Measurements from ENCODE around the gene TRIM23.

TRIM23 gene

DNA sequence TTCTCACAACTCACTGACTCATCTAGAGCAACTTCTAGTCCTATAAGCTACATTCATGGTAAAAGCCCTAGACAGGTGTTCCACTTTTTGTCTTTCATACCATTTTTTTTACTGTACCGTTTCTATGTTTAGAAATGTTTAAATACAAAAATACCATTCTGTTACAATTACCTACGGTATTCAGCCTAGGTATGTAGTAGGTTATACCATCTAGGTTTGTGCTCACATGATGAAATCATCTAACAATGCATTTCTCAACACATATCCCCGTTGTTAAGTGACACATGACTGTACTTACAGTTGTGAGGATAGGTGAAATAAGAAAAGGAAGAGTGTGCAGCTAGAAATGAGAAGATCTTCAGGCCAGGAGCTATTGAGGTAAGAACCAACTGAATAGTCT, 67.4 kb downstream of the TRIM23 start:
- Histone ChIP-seq H3K79me2 (ENCODE audit: insufficient read depth, low read length) (peaks cover 94% of the 10 kb centered on the region), H3K4me3 (ENCODE audit: low read depth in 1 of 2, low read length in 2 of 2) (no peak overlapping the region), H3K4me1 (ENCODE audit: insufficient read depth, low read length) (peaks cover 21% of the 10 kb centered on the region), H3K27ac (ENCODE audit: low read length) (no peak overlapping the region), H4K20me1 (ENCODE audit: insufficient read depth, low read length) (peaks cover 9% of the 10 kb centered on the region; the same call in 1 of the 2 replicates), H3K9me3 (ENCODE audit: insufficient read depth, low read length, severe bottlenecking) (no peaks in the 10 kb centered on the region), H3K4me2 (ENCODE audit: insufficient read depth, low read length) (peak overlapping the region; percentile 10; the same call in 1 of the 2 replicates), H3K36me3 (ENCODE audit: insufficient read depth, low read length) (peaks cover 74% of the 10 kb centered on the region), H3K9ac (ENCODE audit: low read depth, low read length) (no peak overlapping the region), H3K27me3 (ENCODE audit: insufficient read depth, low read length, poor library complexity) (no peaks in the 10 kb centered on the region), H2AFZ (ENCODE audit: low read depth, low read length) (no peak overlapping the region)
- TF ChIP-seq EZH2 (IDR thresholded peaks at IDR 0.05; ENCODE audit: borderline replicate concordance, low read depth, low read length, severe bottlenecking): no peak
- TF ChIP-seq, protein P1, sequence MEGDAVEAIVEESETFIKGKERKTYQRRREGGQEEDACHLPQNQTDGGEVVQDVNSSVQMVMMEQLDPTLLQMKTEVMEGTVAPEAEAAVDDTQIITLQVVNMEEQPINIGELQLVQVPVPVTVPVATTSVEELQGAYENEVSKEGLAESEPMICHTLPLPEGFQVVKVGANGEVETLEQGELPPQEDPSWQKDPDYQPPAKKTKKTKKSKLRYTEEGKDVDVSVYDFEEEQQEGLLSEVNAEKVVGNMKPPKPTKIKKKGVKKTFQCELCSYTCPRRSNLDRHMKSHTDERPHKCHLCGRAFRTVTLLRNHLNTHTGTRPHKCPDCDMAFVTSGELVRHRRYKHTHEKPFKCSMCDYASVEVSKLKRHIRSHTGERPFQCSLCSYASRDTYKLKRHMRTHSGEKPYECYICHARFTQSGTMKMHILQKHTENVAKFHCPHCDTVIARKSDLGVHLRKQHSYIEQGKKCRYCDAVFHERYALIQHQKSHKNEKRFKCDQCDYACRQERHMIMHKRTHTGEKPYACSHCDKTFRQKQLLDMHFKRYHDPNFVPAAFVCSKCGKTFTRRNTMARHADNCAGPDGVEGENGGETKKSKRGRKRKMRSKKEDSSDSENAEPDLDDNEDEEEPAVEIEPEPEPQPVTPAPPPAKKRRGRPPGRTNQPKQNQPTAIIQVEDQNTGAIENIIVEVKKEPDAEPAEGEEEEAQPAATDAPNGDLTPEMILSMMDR (IDR thresholded peaks at IDR 0.05; ENCODE audit: borderline replicate concordance, extremely low read depth, low read length, poor library complexity, severe bottlenecking): no peak
- DNase-seq (no peak), ATAC-seq (ENCODE audit: insufficient read depth, low read depth) (no peak)

DNA sequence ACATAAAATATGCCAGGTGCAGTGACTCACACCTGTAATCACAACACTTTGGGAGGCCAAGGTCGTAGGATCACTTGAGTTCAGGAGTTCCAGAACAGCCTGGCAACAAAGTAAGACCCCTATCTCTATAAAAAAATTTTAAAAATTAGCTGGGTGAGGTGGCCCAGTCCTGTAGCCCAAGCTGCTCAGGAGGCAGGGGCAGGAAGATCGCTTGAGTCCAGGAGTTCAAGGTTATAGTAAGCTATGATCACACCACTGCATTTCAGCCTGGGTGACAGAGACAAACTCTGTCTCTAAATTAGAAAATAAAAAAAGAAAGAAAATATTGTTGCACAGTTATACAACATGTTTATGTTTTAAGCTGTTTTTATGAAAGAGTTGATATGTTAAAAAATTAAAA, 68.0 kb downstream of the TRIM23 start:
- Histone ChIP-seq H3K27ac (ENCODE audit: low read length) (no peak overlapping the region), H3K27me3 (ENCODE audit: insufficient read depth, low read length, poor library complexity) (no peaks in the 10 kb centered on the region), H3K4me1 (ENCODE audit: insufficient read depth, low read length) (peaks cover 15% of the 10 kb centered on the region), H4K20me1 (ENCODE audit: insufficient read depth, low read length) (peaks cover 9% of the 10 kb centered on the region; the same call in 1 of the 2 replicates), H2AFZ (ENCODE audit: low read depth, low read length) (no peak overlapping the region), H3K36me3 (ENCODE audit: insufficient read depth, low read length) (peaks cover 76% of the 10 kb centered on the region), H3K79me2 (ENCODE audit: insufficient read depth, low read length) (peaks cover 90% of the 10 kb centered on the region), H3K4me2 (ENCODE audit: insufficient read depth, low read length) (no peak overlapping the region), H3K4me3 (ENCODE audit: low read depth in 1 of 2, low read length in 2 of 2) (no peak overlapping the region), H3K9me3 (ENCODE audit: insufficient read depth, low read length, severe bottlenecking) (no peaks in the 10 kb centered on the region), H3K9ac (ENCODE audit: low read depth, low read length) (no peak overlapping the region)
- DNase-seq (no peak), ATAC-seq (ENCODE audit: insufficient read depth, low read depth) (no peak)
- TF ChIP-seq EZH2 (IDR thresholded peaks at IDR 0.05; ENCODE audit: borderline replicate concordance, low read depth, low read length, severe bottlenecking): no peak
- TF ChIP-seq, protein P1 (IDR thresholded peaks at IDR 0.05; ENCODE audit: borderline replicate concordance, extremely low read depth, low read length, poor library complexity, severe bottlenecking): no peak

GRCh38 chr5:65555287-65555686, 68.8 kb downstream of the TRIM23 start:
- DNase-seq (no peak), ATAC-seq (ENCODE audit: insufficient read depth, low read depth) (no peak)
- no peak overlapping the region for H2AFZ ChIP-seq (ENCODE audit: low read depth, low read length)
- no peak overlapping the region for H3K4me2 ChIP-seq (ENCODE audit: insufficient read depth, low read length)
- no peaks in the 10 kb centered on the region for H3K27me3 ChIP-seq (ENCODE audit: insufficient read depth, low read length, poor library complexity)
- H3K4me3 ChIP-seq (ENCODE audit: low read depth in 1 of 2, low read length in 2 of 2): no peak overlapping the region
- peaks cover 78% of the 10 kb centered on the region for H3K36me3 ChIP-seq (ENCODE audit: insufficient read depth, low read length)
- H3K9ac ChIP-seq (ENCODE audit: low read depth, low read length): no peak overlapping the region
- no peaks in the 10 kb centered on the region for H3K9me3 ChIP-seq (ENCODE audit: insufficient read depth, low read length, severe bottlenecking)
- peaks cover 7% of the 10 kb centered on the region; the same call in 1 of the 2 replicates for H3K4me1 ChIP-seq (ENCODE audit: insufficient read depth, low read length)
- H4K20me1 ChIP-seq (ENCODE audit: insufficient read depth, low read length): peaks cover 9% of the 10 kb centered on the region; the same call in 1 of the 2 replicates
- no peak overlapping the region for H3K27ac ChIP-seq (ENCODE audit: low read length)
- no peak for TF ChIP-seq EZH2 (IDR thresholded peaks at IDR 0.05; ENCODE audit: borderline replicate concordance, low read depth, low read length, severe bottlenecking)
- TF ChIP-seq, protein P1 (IDR thresholded peaks at IDR 0.05; ENCODE audit: borderline replicate concordance, extremely low read depth, low read length, poor library complexity, severe bottlenecking): no peak
- peaks cover 84% of the 10 kb centered on the region for H3K79me2 ChIP-seq (ENCODE audit: insufficient read depth, low read length)

All from DND-41 (cell line).